ENCODE data around the gene EVC. TPM values are rescaled to one million over a fixed set of nuclear protein-coding genes. Genes with fewer than 3 reads are reported as not detected.
"Not testable (repeated sequence)": the region's sequence is repeated elsewhere in the genome, so short reads cannot be mapped to it uniquely, and the experiment has no call there.

The EVC gene
- total RNA-seq, 1 experiment from 2014 or later = not detected

DNA sequence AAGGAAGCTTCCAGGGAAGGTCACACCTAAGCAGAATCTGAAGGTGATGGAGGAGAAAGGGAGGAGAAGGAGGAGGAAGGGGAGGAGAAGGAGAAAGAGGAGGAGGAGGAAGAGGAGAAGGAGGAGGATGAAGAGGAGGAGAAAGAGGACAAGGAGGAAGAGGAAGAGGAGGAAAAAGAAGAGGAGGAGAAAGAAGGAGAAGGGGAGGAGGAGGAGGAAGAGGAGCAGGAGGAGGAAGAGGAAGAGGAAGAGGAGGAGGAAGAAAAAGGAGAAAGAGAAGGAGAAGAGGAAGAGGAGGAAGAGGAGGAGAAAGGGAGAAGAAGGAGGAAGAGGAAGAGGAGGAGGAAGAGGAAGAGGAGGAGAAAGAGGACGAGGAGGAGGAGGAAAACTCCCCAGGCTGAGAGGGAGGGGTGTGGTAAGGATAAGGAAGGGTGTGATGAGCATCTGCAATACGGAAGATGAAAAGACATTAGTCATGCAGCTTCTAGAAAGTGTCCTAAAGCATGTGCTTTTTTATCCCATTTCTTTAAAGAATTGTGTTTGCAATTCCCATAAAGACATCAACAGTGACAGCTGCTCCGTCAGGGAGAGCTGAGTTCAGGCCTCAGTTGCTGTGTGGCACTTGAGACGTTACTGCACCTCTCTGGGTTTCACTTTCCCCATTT, 140.8 kb downstream of the EVC start:
- H3K27me3 Mint-ChIP-seq (ENCODE audit: unreplicated experiment) = no peaks in the 10 kb centered on the region
- no TSS peak for BruUV-seq (replicated peaks)
- intact Hi-C loops (cut with micrococcal nuclease; ENCODE audit: unreplicated experiment) = no loop called here

GRCh38 chr4:5852523-5853202, 141.7 kb downstream of the EVC start:
- CTCF ChIA-PET = no interaction called here
- Mint-ChIP-seq H3K4me1 (ENCODE audit: low read depth, unreplicated experiment) (no peaks in the 10 kb centered on the region), H3K9me3 (ENCODE audit: low read depth, unreplicated experiment) (peaks cover 3% of the 10 kb centered on the region), H3K4me3 (ENCODE audit: low read depth, unreplicated experiment) (no peak overlapping the region), H3K27ac (ENCODE audit: unreplicated experiment) (no peak overlapping the region), H3K36me3 (ENCODE audit: insufficient read depth, unreplicated experiment) (peaks cover 9% of the 10 kb centered on the region), H3K27me3 (ENCODE audit: unreplicated experiment) (no peaks in the 10 kb centered on the region)
- TF ChIP-seq, protein P1, sequence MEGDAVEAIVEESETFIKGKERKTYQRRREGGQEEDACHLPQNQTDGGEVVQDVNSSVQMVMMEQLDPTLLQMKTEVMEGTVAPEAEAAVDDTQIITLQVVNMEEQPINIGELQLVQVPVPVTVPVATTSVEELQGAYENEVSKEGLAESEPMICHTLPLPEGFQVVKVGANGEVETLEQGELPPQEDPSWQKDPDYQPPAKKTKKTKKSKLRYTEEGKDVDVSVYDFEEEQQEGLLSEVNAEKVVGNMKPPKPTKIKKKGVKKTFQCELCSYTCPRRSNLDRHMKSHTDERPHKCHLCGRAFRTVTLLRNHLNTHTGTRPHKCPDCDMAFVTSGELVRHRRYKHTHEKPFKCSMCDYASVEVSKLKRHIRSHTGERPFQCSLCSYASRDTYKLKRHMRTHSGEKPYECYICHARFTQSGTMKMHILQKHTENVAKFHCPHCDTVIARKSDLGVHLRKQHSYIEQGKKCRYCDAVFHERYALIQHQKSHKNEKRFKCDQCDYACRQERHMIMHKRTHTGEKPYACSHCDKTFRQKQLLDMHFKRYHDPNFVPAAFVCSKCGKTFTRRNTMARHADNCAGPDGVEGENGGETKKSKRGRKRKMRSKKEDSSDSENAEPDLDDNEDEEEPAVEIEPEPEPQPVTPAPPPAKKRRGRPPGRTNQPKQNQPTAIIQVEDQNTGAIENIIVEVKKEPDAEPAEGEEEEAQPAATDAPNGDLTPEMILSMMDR (IDR thresholded peaks at IDR 0.05; ENCODE audit: unreplicated experiment) = no peak
- DNase-seq = no peak
- intact Hi-C loops (cut with micrococcal nuclease; ENCODE audit: unreplicated experiment) = no loop called here
- BruUV-seq (replicated peaks) = no TSS peak

More for the DNA sequence above, 140.8 kb downstream of the EVC start:
- TF ChIP-seq, protein P1 (IDR thresholded peaks at IDR 0.05; ENCODE audit: unreplicated experiment) = no peak
- no peak overlapping the region for H3K27ac Mint-ChIP-seq (ENCODE audit: unreplicated experiment)
- H3K4me3 Mint-ChIP-seq (ENCODE audit: low read depth, unreplicated experiment) = no peak overlapping the region
- no peaks in the 10 kb centered on the region for H3K4me1 Mint-ChIP-seq (ENCODE audit: low read depth, unreplicated experiment)
- CTCF ChIA-PET = no interaction called here
- no peak for DNase-seq
- peaks cover 9% of the 10 kb centered on the region for H3K36me3 Mint-ChIP-seq (ENCODE audit: insufficient read depth, unreplicated experiment)
- H3K9me3 Mint-ChIP-seq (ENCODE audit: low read depth, unreplicated experiment) = peaks cover 3% of the 10 kb centered on the region

GRCh38 chr4:5854929-5855328, 143.9 kb downstream of the EVC start:
- Mint-ChIP-seq H3K4me1 (ENCODE audit: low read depth, unreplicated experiment) (no peaks in the 10 kb centered on the region), H3K4me3 (ENCODE audit: low read depth, unreplicated experiment) (no peak overlapping the region), H3K27ac (ENCODE audit: unreplicated experiment) (no peak overlapping the region), H3K27me3 (ENCODE audit: unreplicated experiment) (no peaks in the 10 kb centered on the region), H3K36me3 (ENCODE audit: insufficient read depth, unreplicated experiment) (no peaks in the 10 kb centered on the region), H3K9me3 (ENCODE audit: low read depth, unreplicated experiment) (no peaks in the 10 kb centered on the region)
- CTCF ChIA-PET = no interaction called here
- DNase-seq = no peak
- intact Hi-C loops (cut with micrococcal nuclease; ENCODE audit: unreplicated experiment) = no loop called here
- TF ChIP-seq, protein P1 (IDR thresholded peaks at IDR 0.05; ENCODE audit: unreplicated experiment) = no peak
- no TSS peak for BruUV-seq (replicated peaks)

- not testable (repeated sequence) for BruUV-seq (replicated peaks); H3K27me3 Mint-ChIP-seq (ENCODE audit: unreplicated experiment)
Observed at GRCh38 chr4:5856362-5856761, 145.4 kb downstream of the EVC start.

GRCh38 chr4:5857199-5857598, 146.2 kb downstream of the EVC start:
- CTCF ChIA-PET = no interaction called here
- BruUV-seq (replicated peaks) = no TSS peak
- TF ChIP-seq, protein P1 (IDR thresholded peaks at IDR 0.05; ENCODE audit: unreplicated experiment) = no peak
- Mint-ChIP-seq H3K4me1 (ENCODE audit: low read depth, unreplicated experiment) (no peaks in the 10 kb centered on the region), H3K4me3 (ENCODE audit: low read depth, unreplicated experiment) (no peak overlapping the region), H3K27ac (ENCODE audit: unreplicated experiment) (no peak overlapping the region), H3K27me3 (ENCODE audit: unreplicated experiment) (no peaks in the 10 kb centered on the region), H3K36me3 (ENCODE audit: insufficient read depth, unreplicated experiment) (no peaks in the 10 kb centered on the region), H3K9me3 (ENCODE audit: low read depth, unreplicated experiment) (no peaks in the 10 kb centered on the region)
- DNase-seq = no peak
- intact Hi-C loops (cut with micrococcal nuclease; ENCODE audit: unreplicated experiment) = no loop called here

More at GRCh38 chr4:5856362-5856761, 145.4 kb downstream of the EVC start:
- CTCF ChIA-PET; H3K27ac Mint-ChIP-seq (ENCODE audit: unreplicated experiment); H3K9me3 Mint-ChIP-seq (ENCODE audit: low read depth, unreplicated experiment); H3K4me3 Mint-ChIP-seq (ENCODE audit: low read depth, unreplicated experiment); DNase-seq; intact Hi-C loops (cut with micrococcal nuclease; ENCODE audit: unreplicated experiment); H3K4me1 Mint-ChIP-seq (ENCODE audit: low read depth, unreplicated experiment); H3K36me3 Mint-ChIP-seq (ENCODE audit: insufficient read depth, unreplicated experiment): not testable (repeated sequence)

All from Calu3 (cell line).